ENCODE results near the gene CDCA3. TPM values are rescaled to one million over a fixed set of nuclear protein-coding genes. Genes with fewer than 3 reads are reported as not detected.
A peak's percentile ranks its signal among the peaks of the same experiment; 100 is the strongest.

CDCA3 gene
- total and polyA plus RNA-seq, 2 donors (not counting 1 experiment from before 2014, with no cell fraction given) = 1.6 to 2.3 TPM

DNA sequence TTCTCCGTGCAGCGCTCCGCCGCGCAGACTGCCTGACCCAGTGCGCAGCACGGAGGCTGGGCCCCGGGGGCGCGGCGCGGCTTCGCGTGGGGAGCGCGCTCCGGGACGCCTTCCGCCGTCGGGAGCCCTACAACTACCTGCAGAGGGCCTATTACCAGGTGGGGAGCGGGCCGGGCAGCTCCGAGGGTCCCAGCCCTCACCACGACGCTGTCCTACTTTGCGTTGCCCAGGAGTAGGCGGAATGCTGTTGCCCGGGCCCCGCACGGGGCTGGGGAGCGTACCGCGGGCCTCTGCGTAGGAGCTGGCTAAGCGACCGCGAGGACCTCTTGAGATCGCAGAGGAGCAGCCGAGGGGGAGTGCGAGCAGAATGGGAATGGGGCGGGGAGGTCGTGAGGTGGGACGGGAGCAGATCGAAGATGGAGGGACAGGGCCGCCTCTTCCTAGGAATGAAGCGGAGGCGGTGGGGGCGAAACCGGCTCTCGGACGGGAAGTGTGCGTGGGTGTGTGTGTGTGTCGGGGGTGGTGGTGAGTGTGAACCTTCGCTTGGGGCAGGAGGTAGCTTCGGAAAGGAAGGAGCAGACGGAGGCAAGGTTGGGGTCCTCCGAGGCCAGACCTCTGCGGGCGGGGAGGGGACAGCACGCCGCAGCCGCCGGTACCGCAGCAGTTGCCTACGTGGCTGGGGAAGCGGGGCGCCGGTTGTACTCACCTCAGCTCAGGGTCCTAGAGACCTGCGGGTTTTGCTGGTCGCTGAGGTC lies 22.1 kb downstream of the CDCA3 start:
- Mint-ChIP-seq H3K4me1 (peaks cover 21% of the 10 kb centered on the region), H3K9me3 (ENCODE audit: insufficient read depth) (no peaks in the 10 kb centered on the region), H3K27ac (peak overlapping the region; percentile 59), H3K4me3 (peak overlapping the region; percentile 93), H3K27me3 (peaks cover 76% of the 10 kb centered on the region)
- peak overlapping the region; percentile 26 to 73 (median 58) for H3K4me3 ChIP-seq (ENCODE audit: control extremely low read depth in 1 of 5, extremely low read depth in 1 of 5, insufficient read depth in 1 of 5, low read depth in 2 of 5, low read length in 4 of 5)
- H4K20me1 ChIP-seq (ENCODE audit: control insufficient read depth, insufficient read depth, low read length, poor library complexity, severe bottlenecking) = peaks cover 11% of the 10 kb centered on the region
- H3K9me3 ChIP-seq (ENCODE audit: control extremely low read depth in 1 of 3, control insufficient read depth in 2 of 3, insufficient read depth in 1 of 3, low read length in 2 of 3) = peaks cover 0 to 11% (median 0%) of the 10 kb centered on the region in 3 donors
- peaks cover 23 to 29% of the 10 kb centered on the region in 2 donors for H3K4me1 ChIP-seq (ENCODE audit: control insufficient read depth in 2 of 2, insufficient read depth in 2 of 2, low read length in 2 of 2)
- no peaks in the 10 kb centered on the region for H3K36me3 ChIP-seq (replicated peaks in 1 of 2; ENCODE audit: control extremely low read depth in 1 of 2, control insufficient read depth in 1 of 2, extremely low read depth in 1 of 2, insufficient read depth in 2 of 2, low read length in 1 of 2)
- POLR2A ChIA-PET = interaction anchor here (0.7 to 1.5 kb wide), 3 partner anchors 53 to 105 kb away, joined by 3 to 4 read pairs (median 3); partner anchors contain the start of genes COPS7A and MLF2
- H3K9ac ChIP-seq (ENCODE audit: low read length) = peak overlapping the region; percentile 80
- CTCF ChIA-PET = interaction anchor here (0.6 to 1.8 kb wide), 7 partner anchors 10 to 355 kb away, joined by 3 to 5 read pairs (median 4); partner anchors contain the start of genes CDCA3, MLF2, SPSB2 and USP5
- peak overlapping the region in 1 of 2 donors; percentile 41 for H3K27ac ChIP-seq (ENCODE audit: low read length in 2 of 2)
- peaks cover 0 to 66% (median 34%) of the 10 kb centered on the region in 4 experiments for H3K27me3 ChIP-seq (replicated peaks in 1 of 4; ENCODE audit: control extremely low read depth in 1 of 4, control insufficient read depth in 3 of 4, insufficient read depth in 4 of 4, low read length in 3 of 4)
- intact Hi-C loops (cut with micrococcal nuclease) = no loop called here
- under 1% methylated on average over 71 of the region's 71 CpGs for whole genome bisulfite sequencing (ENCODE audit: insufficient coverage)
- ATAC-seq (ENCODE audit: low read depth) (peak; percentile 35), DNase-seq (peak; percentile 67)
- H3K79me2 ChIP-seq (ENCODE audit: control insufficient read depth, insufficient read depth, low read length) = no peaks in the 10 kb centered on the region
- H3K4me2 ChIP-seq (replicated peaks; ENCODE audit: low read depth, low read length, poor library complexity, severe bottlenecking) = peak overlapping the region; percentile 100
- peak overlapping the region; percentile 91 for H2AFZ ChIP-seq (ENCODE audit: insufficient read depth, low read depth, low read length, poor library complexity, severe bottlenecking)
- TF ChIP-seq EZH2 (IDR thresholded peaks at IDR 0.05; ENCODE audit: borderline replicate concordance, insufficient read depth, low read depth, low read length, poor library complexity, severe bottlenecking) = peak; percentile 99
- TF ChIP-seq, protein P1, sequence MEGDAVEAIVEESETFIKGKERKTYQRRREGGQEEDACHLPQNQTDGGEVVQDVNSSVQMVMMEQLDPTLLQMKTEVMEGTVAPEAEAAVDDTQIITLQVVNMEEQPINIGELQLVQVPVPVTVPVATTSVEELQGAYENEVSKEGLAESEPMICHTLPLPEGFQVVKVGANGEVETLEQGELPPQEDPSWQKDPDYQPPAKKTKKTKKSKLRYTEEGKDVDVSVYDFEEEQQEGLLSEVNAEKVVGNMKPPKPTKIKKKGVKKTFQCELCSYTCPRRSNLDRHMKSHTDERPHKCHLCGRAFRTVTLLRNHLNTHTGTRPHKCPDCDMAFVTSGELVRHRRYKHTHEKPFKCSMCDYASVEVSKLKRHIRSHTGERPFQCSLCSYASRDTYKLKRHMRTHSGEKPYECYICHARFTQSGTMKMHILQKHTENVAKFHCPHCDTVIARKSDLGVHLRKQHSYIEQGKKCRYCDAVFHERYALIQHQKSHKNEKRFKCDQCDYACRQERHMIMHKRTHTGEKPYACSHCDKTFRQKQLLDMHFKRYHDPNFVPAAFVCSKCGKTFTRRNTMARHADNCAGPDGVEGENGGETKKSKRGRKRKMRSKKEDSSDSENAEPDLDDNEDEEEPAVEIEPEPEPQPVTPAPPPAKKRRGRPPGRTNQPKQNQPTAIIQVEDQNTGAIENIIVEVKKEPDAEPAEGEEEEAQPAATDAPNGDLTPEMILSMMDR (IDR thresholded peaks at IDR 0.05) = no peak

All from B cell (primary cell).